Mononuclear cell (primary cell): ENCODE measurements around the gene HOATZ. TPM values are rescaled to one million over a fixed set of nuclear protein-coding genes. Genes with fewer than 3 reads are reported as not detected.

ENCODE experiments used
- H3K27me3 ChIP-seq: 2 replicates; pipeline ENCODE4 v1.6.0; 2011; ENCODE audit warnings: low read length, control low read depth; ENCODE audit not compliant: insufficient read depth
- H3K4me1 ChIP-seq: 2 replicates; pipeline ENCODE4 v1.5.1; 2011; ENCODE audit warnings: mild to moderate bottlenecking, low read length, control low read depth; ENCODE audit not compliant: insufficient read depth
- H3K4me3 ChIP-seq: 2 replicates; pipeline ENCODE4 v1.5.1; 2011; ENCODE audit warnings: mild to moderate bottlenecking, low read length, moderate library complexity
- H3K9me3 ChIP-seq: 2 replicates; pipeline ENCODE4 v1.5.1; 2011; ENCODE audit warnings: low read depth, mild to moderate bottlenecking, control low read depth, low read length
- total RNA-seq: library from RNA; depleted of rRNA; stranded (reverse); fragments of >200 nt; gene quantifications from one replicate; pipeline ENCODE4 v1.2.3, GENCODE V29; 2012

The HOATZ gene
- total RNA-seq, 1 donor, result not detected

DNA sequence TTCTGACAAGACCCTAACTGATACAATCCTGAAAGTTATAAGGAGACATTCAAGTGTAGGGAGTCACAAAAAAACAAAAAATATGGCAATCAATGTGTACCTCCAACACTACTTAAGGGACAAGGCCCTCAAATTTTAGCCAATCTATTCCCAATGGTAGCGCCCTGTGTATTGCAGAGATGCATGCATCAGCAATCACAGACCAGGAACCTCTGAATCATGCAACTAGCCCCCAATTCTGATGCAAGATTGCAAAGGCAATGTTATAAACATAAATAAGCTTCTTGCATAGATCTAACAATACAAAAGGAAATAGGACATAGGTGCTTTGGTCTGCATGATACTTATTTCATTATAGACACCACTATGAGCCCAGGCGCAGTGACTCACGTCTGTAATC is 58.0 kb downstream of the HOATZ start:
- Histone ChIP-seq H3K27me3 (no peaks in the 10 kb centered on the region), H3K4me1 (no peaks in the 10 kb centered on the region), H3K9me3 (no peaks in the 10 kb centered on the region), H3K4me3 (no peak overlapping the region)

GRCh38 chr11:111573821-111574249 is 59.3 kb downstream of the HOATZ start:
- Histone ChIP-seq H3K27me3 (no peaks in the 10 kb centered on the region), H3K9me3 (no peaks in the 10 kb centered on the region)

DNA sequence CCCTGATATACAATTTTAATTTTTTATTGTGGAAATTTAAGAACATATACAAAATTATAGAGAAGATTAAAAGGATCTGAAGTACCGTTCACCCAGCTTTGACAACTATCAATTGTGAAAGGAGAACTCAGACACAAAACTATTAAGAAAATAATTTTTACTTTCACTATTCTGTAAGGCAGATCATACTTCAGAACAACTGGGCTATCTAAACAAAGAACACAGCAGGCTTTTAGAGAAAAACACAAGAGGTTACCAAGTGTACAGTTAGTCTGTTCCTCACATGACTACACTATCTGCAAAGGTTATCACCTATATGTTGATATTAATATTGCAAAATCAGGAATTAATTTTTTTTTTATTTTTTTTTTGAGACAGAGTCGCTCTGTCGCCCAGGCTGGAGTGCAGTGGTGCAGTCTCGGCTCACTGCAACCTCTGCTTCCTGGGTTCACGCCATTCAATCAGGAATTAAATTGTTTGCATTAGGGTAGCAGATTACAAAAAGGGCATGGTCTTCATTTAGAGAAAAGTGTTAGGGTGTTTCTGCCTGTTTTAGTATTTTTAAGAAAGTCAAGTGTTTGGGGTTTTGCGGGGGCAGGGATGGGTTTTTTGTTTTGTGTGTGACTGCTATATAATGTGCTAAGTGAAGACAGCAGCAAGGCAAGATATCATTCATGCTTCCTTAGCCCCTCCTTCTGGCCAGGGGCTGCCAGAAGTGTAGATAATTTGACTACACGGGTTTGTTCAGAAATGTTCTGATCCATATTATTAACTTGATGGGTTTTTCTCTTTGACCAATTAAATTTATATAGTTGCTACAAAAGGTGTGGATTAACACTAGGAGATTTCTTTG is 60.0 kb downstream of the HOATZ start:
- no peaks in the 10 kb centered on the region for H3K4me1 ChIP-seq
- H3K4me3 ChIP-seq, result no peak overlapping the region
- H3K27me3 ChIP-seq, result no peaks in the 10 kb centered on the region
- no peaks in the 10 kb centered on the region for H3K9me3 ChIP-seq

More at GRCh38 chr11:111573821-111574249, 59.3 kb downstream of the HOATZ start:
- H3K4me1 ChIP-seq, result no peaks in the 10 kb centered on the region
- no peak overlapping the region for H3K4me3 ChIP-seq

GRCh38 chr11:111575740-111576139 is 61.2 kb downstream of the HOATZ start:
- no peaks in the 10 kb centered on the region for H3K4me1 ChIP-seq
- no peaks in the 10 kb centered on the region for H3K9me3 ChIP-seq
- H3K4me3 ChIP-seq, result no peak overlapping the region
- H3K27me3 ChIP-seq, result no peaks in the 10 kb centered on the region

GRCh38 chr11:111577821-111578220 is 63.2 kb downstream of the HOATZ start:
- Histone ChIP-seq H3K4me1 (no peaks in the 10 kb centered on the region), H3K9me3 (no peaks in the 10 kb centered on the region), H3K4me3 (no peak overlapping the region), H3K27me3 (no peaks in the 10 kb centered on the region)

DNA sequence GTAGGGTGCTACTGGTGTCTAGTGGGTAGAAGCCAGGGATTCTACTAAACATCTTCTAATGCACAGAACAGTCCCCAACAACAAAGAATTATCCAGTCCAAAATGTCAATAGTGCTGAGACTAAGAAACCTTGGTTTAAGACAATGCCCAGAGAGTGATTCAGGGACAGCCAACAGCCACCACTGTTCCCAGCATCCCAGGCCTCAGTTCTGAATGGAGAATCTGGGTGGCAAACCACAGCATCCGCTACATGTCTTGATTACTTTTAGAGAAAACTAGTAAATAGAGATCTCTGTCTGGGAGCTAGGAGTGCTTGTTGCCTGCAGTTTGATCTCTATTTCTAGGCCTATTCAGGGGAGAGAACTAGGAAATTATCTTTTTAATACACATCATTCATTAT is 66.8 kb downstream of the HOATZ start:
- H3K27me3 ChIP-seq, result no peaks in the 10 kb centered on the region
- H3K9me3 ChIP-seq, result no peaks in the 10 kb centered on the region
- no peaks in the 10 kb centered on the region for H3K4me1 ChIP-seq
- no peak overlapping the region for H3K4me3 ChIP-seq

GRCh38 chr11:111582163-111582562 is 67.6 kb downstream of the HOATZ start:
- no peaks in the 10 kb centered on the region for H3K27me3 ChIP-seq
- no peaks in the 10 kb centered on the region for H3K4me1 ChIP-seq
- H3K4me3 ChIP-seq, result no peak overlapping the region
- H3K9me3 ChIP-seq, result no peaks in the 10 kb centered on the region

GRCh38 chr11:111582881-111583280 is 68.3 kb downstream of the HOATZ start:
- Histone ChIP-seq H3K27me3 (no peaks in the 10 kb centered on the region), H3K4me3 (no peak overlapping the region), H3K9me3 (no peaks in the 10 kb centered on the region), H3K4me1 (no peaks in the 10 kb centered on the region)

- Histone ChIP-seq H3K4me3 (no peak overlapping the region), H3K4me1 (no peaks in the 10 kb centered on the region), H3K9me3 (no peaks in the 10 kb centered on the region), H3K27me3 (no peaks in the 10 kb centered on the region)
Observed at GRCh38 chr11:111585371-111585770, 70.8 kb downstream of the HOATZ start.

GRCh38 chr11:111586388-111586831 is 71.8 kb downstream of the HOATZ start:
- Histone ChIP-seq H3K27me3 (no peaks in the 10 kb centered on the region), H3K9me3 (no peaks in the 10 kb centered on the region), H3K4me1 (no peaks in the 10 kb centered on the region), H3K4me3 (no peak overlapping the region)

Other genes with a start within 250 kb of the HOATZ start
- not detected for gene POU2AF3, start 216.2 kb upstream of the HOATZ start, total RNA-seq
- 3.4 TPM for gene POU2AF1, start 135.5 kb upstream of the HOATZ start, total RNA-seq
- not detected for gene BTG4, start 2.4 kb upstream of the HOATZ start, total RNA-seq
- gene LAYN, start 25.9 kb downstream of the HOATZ start, total RNA-seq, result 0.42 TPM
- gene SIK2, start 87.7 kb downstream of the HOATZ start, total RNA-seq, result 2.4 TPM